SK-N-SH (cell line): ENCODE results near the gene CALD1. TPM values are rescaled to one million over a fixed set of nuclear protein-coding genes. Genes with fewer than 3 reads are reported as not detected.

ENCODE experiments used
- CTCF ChIA-PET: fragments of 300-600, 350-600 bp; formaldehyde crosslinking; extraction: SDS; loops from one replicate; lab custom pipeline; 2021; lab: Yijun Ruan, JAX
- POLR2A ChIA-PET: fragments of 350-600 bp; sonication (Branson Sonifier 250); formaldehyde crosslinking; extraction: SDS; loops from one replicate; lab custom pipeline; 2020; ENCODE audit warnings: antibody characterized with exemption, inconsistent platforms; lab: Yijun Ruan, JAX
- DNase-seq: peaks from one replicate; pipeline ENCODE4 v3.0.0; 2012
- H2AFZ ChIP-seq: fragments of 200-600 bp; sonication (generic); 2 replicates; pipeline ENCODE4 v1.8.1; 2016; ENCODE audit warnings: antibody characterized with exemption, mild to moderate bottlenecking, low read depth
- H3F3A ChIP-seq: fragments of 200-600 bp; sonication (generic); replicated peaks from 2 replicates; pipeline ENCODE3; 2016; ENCODE audit warnings: antibody characterized with exemption, mild to moderate bottlenecking; ENCODE audit not compliant: insufficient read depth
- H3K27ac ChIP-seq, 2 experiments: fragments of 200-500 bp in 1 of 2; fragments of 200-600 bp in 1 of 2; sonication (Bioruptor generic) in 1 of 2; sonication (generic), shearing (Covaris generic) in 1 of 2; 2 replicates each; pipeline versions ENCODE4 v1.5.1 to v1.6.1; 2014 to 2016; ENCODE audit warnings: low read depth in 2 of 2, inconsistent platforms in 1 of 2, low read length in 1 of 2, mild to moderate bottlenecking in 1 of 2, mixed read lengths in 1 of 2
- H3K27me3 ChIP-seq: fragments of 200-600 bp; sonication (generic), shearing (Covaris generic); 2 replicates; pipeline ENCODE4 v1.6.1; 2016; ENCODE audit warnings: mixed run types; ENCODE audit not compliant: insufficient read depth
- H3K36me3 ChIP-seq, 2 experiments: fragments of 200-500 bp in 1 of 2; fragments of 200-600 bp in 1 of 2; sonication (Bioruptor generic) in 1 of 2; sonication (generic) in 1 of 2; replicated peaks in 1 of 2; 2 replicates each; pipeline versions ENCODE3 to v1.5.1; 2014 to 2016; ENCODE audit warnings: low read length in 1 of 2, mild to moderate bottlenecking in 1 of 2; ENCODE audit not compliant: insufficient read depth in 2 of 2, control insufficient read depth in 1 of 2
- H3K4me1 ChIP-seq, 2 experiments: fragments of 200-500 bp in 1 of 2; fragments of 200-600 bp in 1 of 2; sonication (Bioruptor generic) in 1 of 2; sonication (generic), shearing (Covaris generic) in 1 of 2; 2 replicates each; pipeline versions ENCODE4 v1.5.1 to v1.6.1; 2014 to 2016; ENCODE audit warnings: low read depth in 1 of 2, low read length in 1 of 2, mixed run types in 1 of 2; ENCODE audit not compliant: insufficient read depth in 2 of 2, control insufficient read depth in 1 of 2
- H3K4me2 ChIP-seq: fragments of 200-600 bp; sonication (generic), shearing (Covaris generic); 2 replicates; pipeline ENCODE4 v1.6.1; 2017; ENCODE audit warnings: mixed run types
- H3K4me3 ChIP-seq, 2 experiments: fragments of 200-500 bp in 1 of 2; fragments of 200-600 bp in 1 of 2; sonication (Bioruptor generic) in 1 of 2; sonication (generic), shearing (Covaris generic) in 1 of 2; 2 replicates each; pipeline versions ENCODE4 v1.5.1 to v1.8.1; 2014 to 2016; ENCODE audit warnings: low read depth in 2 of 2, inconsistent platforms in 1 of 2, low read length in 1 of 2, mild to moderate bottlenecking in 1 of 2, mixed read lengths in 1 of 2, moderate library complexity in 1 of 2
- H3K79me2 ChIP-seq: fragments of 200-600 bp; sonication (generic); 2 replicates; pipeline ENCODE4 v1.8.1; 2017; ENCODE audit warnings: mild to moderate bottlenecking; ENCODE audit not compliant: insufficient read depth
- H3K9ac ChIP-seq: fragments of 200-600 bp; sonication (generic); 2 replicates; pipeline ENCODE4 v1.6.1; 2017; ENCODE audit warnings: mixed run types
- H3K9me2 ChIP-seq: fragments of 200-600 bp; sonication (generic); 2 replicates; pipeline ENCODE4 v1.6.1; 2017; ENCODE audit warnings: mixed run types
- H3K9me3 ChIP-seq: fragments of 200-600 bp; sonication (generic); 2 replicates; pipeline ENCODE4 v1.6.1; 2017; ENCODE audit warnings: mixed run types, mild to moderate bottlenecking, moderate library complexity
- H4K20me1 ChIP-seq: fragments of 200-600 bp; sonication (generic); 2 replicates; pipeline ENCODE4 v1.6.1; 2017; ENCODE audit warnings: mild to moderate bottlenecking, mixed run types; ENCODE audit not compliant: insufficient read depth
- GABPA ChIP-seq: IDR thresholded peaks from 2 replicates; pipeline ENCODE4 v1.4.0; 2012; ENCODE audit warnings: low read depth, mild to moderate bottlenecking
- NFIC ChIP-seq: IDR thresholded peaks from 2 replicates; pipeline ENCODE4 v1.4.0; 2012; ENCODE audit warnings: borderline replicate concordance
- NRF1 ChIP-seq: IDR thresholded peaks from 2 replicates; pipeline ENCODE4 v1.6.1; 2012; ENCODE audit warnings: low read depth, mild to moderate bottlenecking, low read length
- RAD21 ChIP-seq: IDR thresholded peaks from 2 replicates; pipeline ENCODE4 v1.6.1; 2012; ENCODE audit warnings: mild to moderate bottlenecking, low read length
- SIN3A ChIP-seq: IDR thresholded peaks from 2 replicates; pipeline ENCODE4 v1.6.1; 2012; ENCODE audit warnings: low read depth, mild to moderate bottlenecking, low read length, moderate library complexity, borderline replicate concordance
- WGBS: methylation state at CpG from one replicate; pipeline ENCODE4 v1.1.6; 2017; ENCODE audit warnings: low lambda C conversion rate; 5-methylcytosine and 5-hydroxymethylcytosine counted together
- polyA plus RNA-seq, 3 experiments: library from polyadenylated mRNA; depleted of rRNA; stranded (reverse); fragments of >200 nt; gene quantifications; 2 replicates each; pipeline ENCODE4 v1.2.3, GENCODE V29; 2012
- TF ChIP-seq, protein P1 (sequence below): IDR thresholded peaks from 2 replicates; pipeline ENCODE4 v1.4.0; 2012; ENCODE audit warnings: low read depth, borderline replicate concordance
- TF ChIP-seq, protein P2 (sequence below): fragments of 150-350 bp; IDR thresholded peaks from 2 replicates; pipeline ENCODE4 v1.6.1; 2016; ENCODE audit warnings: mild to moderate bottlenecking, low read depth, low read length

Gene CALD1
- polyA plus RNA-seq, 1 of the 3 experiments (the other 2 are of a cell fraction), result 299 TPM

DNA sequence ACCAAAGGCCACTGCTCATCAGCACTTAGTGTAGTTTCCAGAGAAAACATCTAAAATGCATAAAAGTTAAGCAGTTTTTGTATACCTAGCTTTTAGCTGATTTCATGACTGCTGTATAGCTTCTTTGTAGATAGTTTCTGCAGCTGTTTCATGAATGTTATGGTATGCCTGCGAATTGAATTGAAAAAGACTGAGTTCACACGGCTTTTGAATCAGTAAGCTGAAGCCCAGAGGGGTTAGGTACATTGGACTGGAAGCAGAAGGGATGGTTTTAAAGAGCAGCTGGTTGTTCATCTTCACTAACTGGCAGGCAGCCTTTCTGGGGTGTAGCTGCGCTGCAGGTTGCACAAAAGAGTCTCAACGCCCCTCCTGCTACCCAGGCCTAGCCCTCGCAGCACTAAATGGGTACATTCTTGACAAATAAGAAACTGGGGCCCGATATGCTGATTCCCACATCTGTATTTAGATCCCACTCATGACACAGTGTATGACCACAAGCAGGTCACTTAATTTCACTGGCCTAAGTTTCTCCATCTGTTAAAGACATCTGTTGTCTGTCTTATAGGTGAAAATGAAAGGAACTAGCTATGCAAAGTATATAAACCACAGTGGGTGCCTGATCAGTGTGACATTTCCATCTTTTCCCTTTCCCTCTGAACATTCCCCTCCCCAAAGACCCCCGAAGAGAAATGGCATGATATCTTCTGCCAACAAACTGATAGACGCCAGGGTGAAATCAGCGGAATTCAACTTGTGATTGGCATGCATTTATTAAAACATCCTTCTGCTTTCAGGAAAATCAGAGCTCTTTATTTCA, 120.9 kb downstream of the CALD1 start:
- TF ChIP-seq SIN3A, result 0 out of 2 replicates have a peak, but pooled peaks have one; percentile 12
- TF ChIP-seq NRF1, result no peak
- TF ChIP-seq, all 33 proteins: peak for 1
- Histone ChIP-seq H3K27me3 (no peaks in the 10 kb centered on the region), H4K20me1 (peaks cover 52% of the 10 kb centered on the region), H3K9ac (no peak overlapping the region), H3K9me2 (no peaks in the 10 kb centered on the region), H3F3A (peaks cover 26% of the 10 kb centered on the region), H3K4me3 (no peak overlapping the region), H3K79me2 (peaks cover 98% of the 10 kb centered on the region), H2AFZ (no peak overlapping the region), H3K9me3 (peaks cover 5% of the 10 kb centered on the region; the same call in 1 of the 2 replicates), H3K36me3 (peaks cover 36 to 63% of the 10 kb centered on the region in 2 experiments), H3K4me1 (peaks cover 2 to 22% of the 10 kb centered on the region in 2 experiments; a peak in 2 of 4 replicates), H3K27ac (peak overlapping the region in 1 of 2 experiments; percentile 9; a peak in 1 of 4 replicates), H3K4me2 (no peak overlapping the region)
- 92% methylated on average over 9 of the region's 9 CpGs for WGBS
- CTCF ChIA-PET, result interaction anchor here (1.1 to 1.5 kb wide), 2 partner anchors 43 to 253 kb away, joined by 3 to 4 read pairs; no protein-coding TSS in a partner anchor
- POLR2A ChIA-PET, result no interaction called here
- DNase-seq, result no peak

DNA sequence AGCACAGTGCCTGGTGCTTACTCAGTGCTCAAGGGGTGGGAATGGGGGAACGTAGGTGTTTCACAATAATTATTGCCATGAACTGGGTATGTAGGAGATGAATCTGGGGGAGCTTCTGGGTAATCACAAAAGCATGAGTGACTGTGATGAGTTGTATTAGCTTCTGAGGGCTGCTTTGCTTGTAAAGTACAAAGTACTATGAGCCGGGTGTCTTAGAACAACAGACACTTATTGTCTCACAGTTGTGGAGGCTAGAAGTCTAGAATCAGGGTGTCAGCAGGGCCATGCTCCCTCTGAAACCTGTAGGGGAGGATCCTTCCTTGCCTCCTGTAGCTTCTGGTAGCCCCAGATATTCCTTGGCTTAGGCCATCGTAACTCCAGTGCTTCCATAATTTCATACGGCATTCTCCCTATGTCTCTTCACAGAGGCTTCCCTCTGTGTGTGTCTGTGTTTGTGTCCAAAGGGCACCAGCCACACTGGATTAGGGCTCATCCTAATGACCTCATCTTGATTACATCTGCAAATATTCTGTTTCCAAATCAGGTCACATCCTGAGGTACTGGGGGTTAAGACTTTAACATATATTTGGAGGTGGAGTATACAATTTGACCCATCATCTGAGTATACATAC, 122.1 kb downstream of the CALD1 start:
- Histone ChIP-seq H3K9me2 (no peaks in the 10 kb centered on the region), H3K4me3 (no peak overlapping the region), H4K20me1 (peaks cover 62% of the 10 kb centered on the region), H3K9me3 (no peaks in the 10 kb centered on the region), H3K27me3 (no peaks in the 10 kb centered on the region), H3K27ac (no peak overlapping the region), H3K79me2 (peaks cover 98% of the 10 kb centered on the region), H3K36me3 (peaks cover 36 to 52% of the 10 kb centered on the region in 2 experiments), H3K4me1 (peaks cover 2 to 29% of the 10 kb centered on the region in 2 experiments; a peak in 2 of 4 replicates), H2AFZ (no peak overlapping the region), H3K9ac (no peak overlapping the region), H3K4me2 (no peak overlapping the region), H3F3A (peaks cover 35% of the 10 kb centered on the region)
- POLR2A ChIA-PET, result no interaction called here
- no peak for DNase-seq
- no peak for TF ChIP-seq SIN3A
- TF ChIP-seq, protein P1, sequence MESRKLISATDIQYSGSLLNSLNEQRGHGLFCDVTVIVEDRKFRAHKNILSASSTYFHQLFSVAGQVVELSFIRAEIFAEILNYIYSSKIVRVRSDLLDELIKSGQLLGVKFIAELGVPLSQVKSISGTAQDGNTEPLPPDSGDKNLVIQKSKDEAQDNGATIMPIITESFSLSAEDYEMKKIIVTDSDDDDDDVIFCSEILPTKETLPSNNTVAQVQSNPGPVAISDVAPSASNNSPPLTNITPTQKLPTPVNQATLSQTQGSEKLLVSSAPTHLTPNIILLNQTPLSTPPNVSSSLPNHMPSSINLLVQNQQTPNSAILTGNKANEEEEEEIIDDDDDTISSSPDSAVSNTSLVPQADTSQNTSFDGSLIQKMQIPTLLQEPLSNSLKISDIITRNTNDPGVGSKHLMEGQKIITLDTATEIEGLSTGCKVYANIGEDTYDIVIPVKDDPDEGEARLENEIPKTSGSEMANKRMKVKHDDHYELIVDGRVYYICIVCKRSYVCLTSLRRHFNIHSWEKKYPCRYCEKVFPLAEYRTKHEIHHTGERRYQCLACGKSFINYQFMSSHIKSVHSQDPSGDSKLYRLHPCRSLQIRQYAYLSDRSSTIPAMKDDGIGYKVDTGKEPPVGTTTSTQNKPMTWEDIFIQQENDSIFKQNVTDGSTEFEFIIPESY, result no peak
- TF ChIP-seq NFIC, result no peak
- TF ChIP-seq RAD21, result no peak
- TF ChIP-seq, protein P2, sequence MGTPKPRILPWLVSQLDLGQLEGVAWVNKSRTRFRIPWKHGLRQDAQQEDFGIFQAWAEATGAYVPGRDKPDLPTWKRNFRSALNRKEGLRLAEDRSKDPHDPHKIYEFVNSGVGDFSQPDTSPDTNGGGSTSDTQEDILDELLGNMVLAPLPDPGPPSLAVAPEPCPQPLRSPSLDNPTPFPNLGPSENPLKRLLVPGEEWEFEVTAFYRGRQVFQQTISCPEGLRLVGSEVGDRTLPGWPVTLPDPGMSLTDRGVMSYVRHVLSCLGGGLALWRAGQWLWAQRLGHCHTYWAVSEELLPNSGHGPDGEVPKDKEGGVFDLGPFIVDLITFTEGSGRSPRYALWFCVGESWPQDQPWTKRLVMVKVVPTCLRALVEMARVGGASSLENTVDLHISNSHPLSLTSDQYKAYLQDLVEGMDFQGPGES, result no peak
- no peak for TF ChIP-seq GABPA
- CTCF ChIA-PET, result interaction anchor here (1.1 to 1.5 kb wide), 2 partner anchors 42 to 254 kb away, joined by 3 to 4 read pairs; no protein-coding TSS in a partner anchor
- 86% methylated on average over 4 of the region's 4 CpGs for WGBS
